Measurements from ENCODE around the gene KLK1. TPM values are rescaled to one million over a fixed set of nuclear protein-coding genes. Genes with fewer than 3 reads are reported as not detected.
"Not testable (repeated sequence)": the region's sequence is repeated elsewhere in the genome, so short reads cannot be mapped to it uniquely, and the experiment has no call there.

The KLK1 gene
- total RNA-seq, 1 donor from 2014 or later, result 2.7 TPM

DNA sequence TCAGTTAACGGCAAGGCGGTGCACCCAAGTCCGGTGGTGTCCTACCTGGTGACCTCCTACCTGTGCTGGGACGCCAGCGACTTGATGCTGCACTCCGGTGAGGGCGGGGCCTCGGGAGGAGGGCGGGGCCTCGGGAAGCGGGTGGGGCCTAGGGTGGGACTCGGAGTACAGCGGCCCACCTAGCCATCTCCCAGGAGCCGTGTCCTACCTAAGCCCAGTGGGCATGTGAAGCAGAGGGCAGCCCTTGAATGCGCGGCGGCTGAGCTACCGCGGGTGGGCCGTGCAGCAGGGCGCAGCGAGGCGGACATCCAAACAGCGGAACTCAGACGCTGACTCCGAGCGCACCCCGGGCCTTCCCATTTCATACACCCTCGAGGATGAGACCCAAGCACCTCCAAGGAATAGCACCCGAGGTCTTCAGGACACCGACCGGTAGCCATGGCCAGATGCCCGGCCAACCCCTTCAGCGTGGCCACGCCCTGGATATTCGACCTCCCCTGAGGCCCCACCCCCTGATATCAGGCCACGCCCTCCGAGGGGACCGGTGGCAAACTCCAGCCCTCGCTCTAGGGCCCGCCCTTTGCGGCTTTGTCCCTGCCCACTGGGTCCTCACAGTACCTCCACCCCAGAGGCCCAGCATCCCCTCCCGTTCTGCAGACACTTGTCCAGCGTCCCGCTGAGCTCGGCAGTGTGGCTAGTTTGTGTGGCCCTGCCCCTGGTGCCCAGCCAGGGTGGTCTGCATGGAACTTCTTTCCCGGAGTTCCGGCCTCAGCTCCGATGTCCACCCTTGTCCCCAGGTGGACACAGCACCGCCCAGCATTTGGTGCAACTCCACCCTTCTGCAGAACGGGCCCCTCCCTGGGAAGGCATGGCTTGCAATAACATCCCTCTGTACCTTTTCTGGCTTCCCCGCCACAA is 5.4 kb downstream of the KLK1 start:
- H3K4me3 Mint-ChIP-seq (ENCODE audit: unreplicated experiment), result no peak overlapping the region
- peaks cover 4% of the 10 kb centered on the region for H3K36me3 Mint-ChIP-seq (ENCODE audit: low read depth, unreplicated experiment)
- peak; percentile 68 for DNase-seq (ENCODE audit: low spot score)
- H3K27ac Mint-ChIP-seq (ENCODE audit: unreplicated experiment), result peak overlapping the region; percentile 36
- peaks cover 5% of the 10 kb centered on the region for H3K9me3 Mint-ChIP-seq (ENCODE audit: unreplicated experiment)
- TF ChIP-seq, protein P1, sequence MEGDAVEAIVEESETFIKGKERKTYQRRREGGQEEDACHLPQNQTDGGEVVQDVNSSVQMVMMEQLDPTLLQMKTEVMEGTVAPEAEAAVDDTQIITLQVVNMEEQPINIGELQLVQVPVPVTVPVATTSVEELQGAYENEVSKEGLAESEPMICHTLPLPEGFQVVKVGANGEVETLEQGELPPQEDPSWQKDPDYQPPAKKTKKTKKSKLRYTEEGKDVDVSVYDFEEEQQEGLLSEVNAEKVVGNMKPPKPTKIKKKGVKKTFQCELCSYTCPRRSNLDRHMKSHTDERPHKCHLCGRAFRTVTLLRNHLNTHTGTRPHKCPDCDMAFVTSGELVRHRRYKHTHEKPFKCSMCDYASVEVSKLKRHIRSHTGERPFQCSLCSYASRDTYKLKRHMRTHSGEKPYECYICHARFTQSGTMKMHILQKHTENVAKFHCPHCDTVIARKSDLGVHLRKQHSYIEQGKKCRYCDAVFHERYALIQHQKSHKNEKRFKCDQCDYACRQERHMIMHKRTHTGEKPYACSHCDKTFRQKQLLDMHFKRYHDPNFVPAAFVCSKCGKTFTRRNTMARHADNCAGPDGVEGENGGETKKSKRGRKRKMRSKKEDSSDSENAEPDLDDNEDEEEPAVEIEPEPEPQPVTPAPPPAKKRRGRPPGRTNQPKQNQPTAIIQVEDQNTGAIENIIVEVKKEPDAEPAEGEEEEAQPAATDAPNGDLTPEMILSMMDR (IDR thresholded peaks at IDR 0.05; ENCODE audit: unreplicated experiment), result no peak
- H3K4me1 Mint-ChIP-seq (ENCODE audit: unreplicated experiment), result peaks cover 11% of the 10 kb centered on the region
- peaks cover 20% of the 10 kb centered on the region for H3K27me3 Mint-ChIP-seq (ENCODE audit: unreplicated experiment)

DNA sequence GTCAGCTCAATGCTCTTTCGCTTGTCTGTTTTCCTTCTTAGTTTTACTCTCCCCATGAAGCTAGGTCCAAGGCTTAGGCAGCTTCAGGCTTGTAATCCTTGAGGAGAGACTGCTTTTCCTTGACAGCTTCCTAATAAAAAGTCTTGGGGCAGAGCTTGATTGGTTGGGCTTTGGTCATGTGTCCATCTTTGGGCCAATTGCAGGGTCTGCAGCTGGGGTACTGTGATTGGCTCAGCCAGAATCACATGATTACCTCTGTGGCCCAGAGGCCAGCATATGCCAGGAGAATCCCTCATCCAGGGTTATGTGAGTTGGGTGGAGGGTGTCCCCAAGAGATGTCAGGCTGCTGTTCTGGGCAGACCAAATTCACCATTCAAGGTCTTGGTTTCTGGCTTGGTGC is 8.1 kb downstream of the KLK1 start:
- TF ChIP-seq, protein P1 (IDR thresholded peaks at IDR 0.05; ENCODE audit: unreplicated experiment), result no peak
- Mint-ChIP-seq H3K27me3 (ENCODE audit: unreplicated experiment) (peaks cover 16% of the 10 kb centered on the region), H3K9me3 (ENCODE audit: unreplicated experiment) (peaks cover 15% of the 10 kb centered on the region), H3K27ac (ENCODE audit: unreplicated experiment) (no peak overlapping the region), H3K36me3 (ENCODE audit: low read depth, unreplicated experiment) (peaks cover 18% of the 10 kb centered on the region), H3K4me3 (ENCODE audit: unreplicated experiment) (no peak overlapping the region), H3K4me1 (ENCODE audit: unreplicated experiment) (peaks cover 8% of the 10 kb centered on the region)
- DNase-seq (ENCODE audit: low spot score), result no peak

DNA sequence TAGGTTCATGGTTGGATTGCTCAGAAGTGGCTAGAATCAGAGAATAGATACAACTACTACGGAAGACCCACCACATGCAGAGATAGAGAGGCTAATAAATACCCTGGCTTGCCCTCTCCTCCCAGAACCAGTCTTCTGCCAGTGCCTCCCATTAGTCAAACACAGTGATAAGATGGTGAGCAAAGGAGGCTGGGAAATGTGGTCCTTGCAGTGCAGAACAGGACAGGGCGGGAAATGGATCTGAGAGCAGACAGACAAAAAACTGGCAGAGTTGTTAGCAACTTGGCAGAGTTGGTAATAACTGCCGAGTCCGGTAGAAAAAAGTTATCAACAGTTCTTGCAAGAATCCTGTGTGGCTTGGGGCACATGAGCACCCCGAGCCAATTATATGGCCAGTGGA is 8.7 kb downstream of the KLK1 start:
- no peak for DNase-seq (ENCODE audit: low spot score)
- Mint-ChIP-seq H3K27ac (ENCODE audit: unreplicated experiment) (no peak overlapping the region), H3K27me3 (ENCODE audit: unreplicated experiment) (peaks cover 12% of the 10 kb centered on the region), H3K4me1 (ENCODE audit: unreplicated experiment) (peaks cover 2% of the 10 kb centered on the region), H3K4me3 (ENCODE audit: unreplicated experiment) (no peak overlapping the region), H3K36me3 (ENCODE audit: low read depth, unreplicated experiment) (peaks cover 18% of the 10 kb centered on the region), H3K9me3 (ENCODE audit: unreplicated experiment) (peaks cover 17% of the 10 kb centered on the region)
- TF ChIP-seq, protein P1 (IDR thresholded peaks at IDR 0.05; ENCODE audit: unreplicated experiment), result no peak

DNA sequence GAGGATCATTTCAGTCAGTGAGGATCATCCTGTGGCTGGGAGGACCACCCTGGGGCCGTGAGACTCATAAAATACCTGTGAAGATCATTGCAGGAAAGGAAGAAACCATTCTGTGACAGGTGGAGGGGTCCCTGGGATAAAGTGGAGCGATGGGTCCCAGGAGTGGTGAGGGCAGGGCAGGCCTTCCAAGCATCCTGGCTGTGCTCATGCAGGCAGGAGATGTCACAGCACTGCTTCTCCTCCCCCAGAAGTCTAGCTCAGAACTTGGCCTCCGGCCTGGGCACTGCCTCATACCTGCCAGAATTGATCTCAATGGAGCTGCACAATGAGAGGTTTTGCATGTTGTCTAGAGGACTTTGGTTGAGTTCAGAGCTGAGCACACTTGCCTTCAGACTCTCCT is 11.1 kb downstream of the KLK1 start:
- Mint-ChIP-seq H3K27ac (ENCODE audit: unreplicated experiment) (no peak overlapping the region), H3K36me3 (ENCODE audit: low read depth, unreplicated experiment) (peaks cover 18% of the 10 kb centered on the region), H3K4me3 (ENCODE audit: unreplicated experiment) (peak overlapping the region; percentile 14), H3K9me3 (ENCODE audit: unreplicated experiment) (peaks cover 17% of the 10 kb centered on the region), H3K27me3 (ENCODE audit: unreplicated experiment) (peaks cover 10% of the 10 kb centered on the region), H3K4me1 (ENCODE audit: unreplicated experiment) (no peaks in the 10 kb centered on the region)
- no peak for DNase-seq (ENCODE audit: low spot score)
- TF ChIP-seq, protein P1 (IDR thresholded peaks at IDR 0.05; ENCODE audit: unreplicated experiment), result no peak

DNA sequence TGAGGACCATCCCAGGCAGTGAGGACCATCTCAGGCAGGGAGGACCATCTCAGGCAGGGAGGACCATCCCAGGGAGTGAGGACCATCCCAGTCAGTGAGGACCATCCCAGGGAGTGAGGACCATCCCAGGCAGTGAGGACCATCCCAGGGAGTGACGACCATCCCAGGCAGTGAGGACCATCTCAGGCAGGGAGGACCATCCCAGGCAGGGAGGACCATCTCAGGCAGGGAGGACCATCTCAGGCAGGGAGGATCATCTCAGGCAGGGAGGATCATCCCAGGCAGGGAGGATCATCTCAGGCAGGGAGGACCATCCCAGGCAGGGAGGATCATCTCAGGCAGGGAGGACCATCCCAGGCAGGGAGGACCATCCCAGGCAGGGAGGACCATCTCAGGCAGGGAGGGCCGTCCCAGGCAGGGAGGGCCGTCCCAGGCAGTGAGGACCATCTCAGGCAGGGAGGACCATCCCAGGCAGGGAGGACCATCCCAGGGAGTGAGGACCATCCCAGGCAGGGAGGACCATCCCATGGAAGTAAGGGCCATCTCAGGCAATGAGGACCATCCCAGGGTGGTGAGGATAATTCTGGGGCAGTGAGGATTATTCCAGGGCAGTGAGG is 11.9 kb downstream of the KLK1 start:
- Mint-ChIP-seq H3K36me3 (ENCODE audit: low read depth, unreplicated experiment) (peaks cover 18% of the 10 kb centered on the region), H3K9me3 (ENCODE audit: unreplicated experiment) (peaks cover 17% of the 10 kb centered on the region)
- H3K4me1 Mint-ChIP-seq (ENCODE audit: unreplicated experiment); H3K27ac Mint-ChIP-seq (ENCODE audit: unreplicated experiment); H3K4me3 Mint-ChIP-seq (ENCODE audit: unreplicated experiment); H3K27me3 Mint-ChIP-seq (ENCODE audit: unreplicated experiment); DNase-seq (ENCODE audit: low spot score): not testable (repeated sequence)
